ENCODE data around the gene GNG12.

- no peak for TF ChIP-seq POLR2A (IDR thresholded peaks at IDR 0.05; ENCODE audit: low read depth, low read length)
- TF ChIP-seq TAF1 (IDR thresholded peaks at IDR 0.05; ENCODE audit: borderline replicate concordance, low read depth, low read length) = no peak
Observed at GRCh38 chr1:67687649-67688048, 145.6 kb downstream of the GNG12 start.
